GM18507 (cell line): ENCODE data around the gene CRIM1.

ENCODE experiments used
- DNase-seq: peaks from one replicate; pipeline ENCODE4 v3.0.0; 2011; ENCODE audit warnings: low read depth; ENCODE audit not compliant: insufficient read length; ENCODE audit errors: extremely low spot score
- FAIRE-seq: peaks from 2 replicates; lab custom pipeline; 2011; peaks lifted over from hg19 to GRCh38; lab: Jason Lieb, UNC

The CRIM1 gene

GRCh38 chr2:36530178-36530982 is 174.8 kb downstream of the CRIM1 start:
- FAIRE-seq (peak; percentile 79), DNase-seq (no peak)

GRCh38 chr2:36530983-36531354 is 175.4 kb downstream of the CRIM1 start:
- DNase-seq (no peak), FAIRE-seq (no peak)

- FAIRE-seq, result no peak
- DNase-seq, result no peak
Measured at GRCh38 chr2:36534275-36534799, 178.8 kb downstream of the CRIM1 start.

GRCh38 chr2:36535099-36535498 is 179.5 kb downstream of the CRIM1 start:
- FAIRE-seq (no peak), DNase-seq (no peak)

GRCh38 chr2:36536776-36537175 is 181.2 kb downstream of the CRIM1 start:
- DNase-seq, result no peak
- FAIRE-seq, result no peak

- DNase-seq, result no peak
- no peak for FAIRE-seq
Measured at GRCh38 chr2:36538335-36538734, 182.8 kb downstream of the CRIM1 start.

- DNase-seq (no peak), FAIRE-seq (peak; percentile 73)
Measured at GRCh38 chr2:36539631-36540030, 184.1 kb downstream of the CRIM1 start.

- no peak for FAIRE-seq
Measured at GRCh38 chr2:36540986-36541754, 185.6 kb downstream of the CRIM1 start.

GRCh38 chr2:36541891-36542595 is 186.5 kb downstream of the CRIM1 start:
- no peak for DNase-seq
- FAIRE-seq, result no peak

More at GRCh38 chr2:36540986-36541754, 185.6 kb downstream of the CRIM1 start:
- DNase-seq, result no peak

GRCh38 chr2:36544638-36545338 is 189.2 kb downstream of the CRIM1 start:
- FAIRE-seq (no peak), DNase-seq (no peak)

- FAIRE-seq, result no peak
Measured at GRCh38 chr2:36545871-36546416, 190.4 kb downstream of the CRIM1 start.

GRCh38 chr2:36547906-36548305 is 192.3 kb downstream of the CRIM1 start:
- DNase-seq (no peak), FAIRE-seq (peak; percentile 29)

More at GRCh38 chr2:36545871-36546416, 190.4 kb downstream of the CRIM1 start:
- no peak for DNase-seq

GRCh38 chr2:36549165-36549574 is 193.6 kb downstream of the CRIM1 start:
- FAIRE-seq (no peak), DNase-seq (no peak)

- DNase-seq, result no peak
- no peak for FAIRE-seq
Measured at GRCh38 chr2:36550006-36550405, 194.4 kb downstream of the CRIM1 start.

GRCh38 chr2:36553683-36554082 is 198.1 kb downstream of the CRIM1 start:
- FAIRE-seq (no peak), DNase-seq (no peak)

- FAIRE-seq (no peak), DNase-seq (no peak)
Measured at GRCh38 chr2:36554531-36554930, 199.0 kb downstream of the CRIM1 start.

GRCh38 chr2:36555789-36556188 is 200.2 kb downstream of the CRIM1 start:
- no peak for DNase-seq
- no peak for FAIRE-seq

- DNase-seq, result no peak
- FAIRE-seq, result no peak
Measured at GRCh38 chr2:36556842-36557241, 201.3 kb downstream of the CRIM1 start.
